GM21528 (cell line): ENCODE measurements around the gene EXD3.
A peak's percentile ranks its signal among the peaks of the same experiment; 100 is the strongest.

ENCODE experiments used
- ATAC-seq: cut with Tn5 transposase; IDR thresholded peaks from one replicate; pipeline ENCODE4 v1.9.1; 2021; ENCODE audit warnings: mild to moderate bottlenecking, moderate library complexity; ENCODE audit not compliant: unreplicated experiment, low FRiP score

The EXD3 gene

DNA sequence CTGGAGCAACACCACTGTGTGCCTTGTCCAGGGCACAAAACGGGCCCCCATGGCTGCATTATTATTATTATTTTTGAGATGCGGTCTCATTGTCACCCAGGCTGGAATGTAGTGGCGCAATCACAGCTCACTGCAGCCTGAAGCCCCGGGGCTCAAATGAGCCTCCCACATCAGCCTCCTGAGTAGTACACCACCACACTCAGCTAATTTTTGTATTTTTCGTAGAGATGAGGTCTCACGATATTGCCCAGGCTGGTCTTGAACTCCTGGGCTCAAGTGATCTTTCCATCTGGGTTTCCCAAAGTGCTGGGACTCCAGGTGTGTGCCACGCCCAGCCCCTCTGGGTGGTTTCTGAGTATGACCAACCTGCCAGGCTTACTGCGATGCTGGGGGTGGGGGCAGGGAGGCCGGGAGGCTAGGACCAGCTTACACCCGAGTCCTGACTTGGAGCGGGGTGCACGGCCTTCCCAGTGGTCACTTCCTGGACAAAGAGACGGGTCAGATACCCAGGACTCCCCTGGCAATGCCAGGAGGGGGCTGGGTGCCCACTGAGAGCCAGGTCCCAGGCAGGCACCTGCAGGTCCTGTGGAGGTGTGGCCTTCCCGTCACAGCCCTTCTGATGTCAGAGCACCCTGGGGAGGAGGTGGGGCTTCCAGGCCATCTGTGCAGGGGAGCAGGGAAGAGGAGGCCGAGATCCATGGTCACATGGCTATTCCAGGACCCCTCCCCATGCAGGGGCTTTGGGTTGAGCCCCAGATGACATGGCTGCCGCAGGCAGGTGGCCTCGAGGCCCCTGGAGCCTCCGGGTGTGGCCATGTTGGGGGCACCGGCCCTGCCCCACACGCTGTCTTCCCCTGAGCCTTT is 112.5 kb downstream of the EXD3 start:
- ATAC-seq: no peak

GRCh38 chr9:137309368-137310188 is 113.4 kb downstream of the EXD3 start:
- no peak for ATAC-seq

GRCh38 chr9:137308057-137308619 is 114.8 kb downstream of the EXD3 start:
- no peak for ATAC-seq

- ATAC-seq: no peak
Measured at GRCh38 chr9:137307255-137308056, 115.5 kb downstream of the EXD3 start.

DNA sequence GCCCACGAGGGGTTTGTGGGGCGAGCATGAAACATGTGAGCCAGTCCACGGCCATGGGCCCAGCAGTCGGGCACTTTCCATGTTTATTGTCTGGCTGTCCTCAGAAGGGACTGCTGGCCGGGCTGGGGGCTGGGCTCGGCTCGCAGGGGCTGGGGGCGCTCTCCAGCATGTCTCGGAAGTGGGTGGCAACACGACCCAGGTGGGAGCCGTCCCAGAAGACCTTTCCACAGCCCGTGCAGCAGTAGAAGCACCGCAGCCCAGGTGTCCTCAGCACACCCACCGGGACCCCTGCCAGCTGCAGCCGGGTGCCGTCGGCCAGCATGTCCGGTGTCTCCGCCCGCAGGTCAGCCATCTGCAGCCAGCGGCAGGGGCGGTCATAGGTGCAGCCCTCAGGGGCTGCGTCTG is 116.1 kb downstream of the EXD3 start:
- no peak for ATAC-seq

GRCh38 chr9:137306066-137306849 is 116.7 kb downstream of the EXD3 start:
- no peak for ATAC-seq

DNA sequence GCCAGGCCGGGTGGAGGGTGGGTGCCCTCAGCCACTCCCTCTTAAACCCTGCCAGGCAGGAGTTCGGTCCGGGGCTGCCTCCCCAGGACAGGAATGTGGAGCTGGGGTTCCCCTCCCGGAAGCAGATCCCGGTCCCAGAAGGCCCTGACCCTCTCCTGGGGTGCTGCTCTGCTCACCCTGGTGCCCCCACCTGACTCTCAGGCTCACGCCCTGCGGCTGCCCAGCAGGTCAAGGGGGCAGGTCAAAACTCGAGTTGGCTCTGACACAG is 117.2 kb downstream of the EXD3 start:
- no peak for ATAC-seq

GRCh38 chr9:137305060-137305797 is 117.7 kb downstream of the EXD3 start:
- no peak for ATAC-seq

DNA sequence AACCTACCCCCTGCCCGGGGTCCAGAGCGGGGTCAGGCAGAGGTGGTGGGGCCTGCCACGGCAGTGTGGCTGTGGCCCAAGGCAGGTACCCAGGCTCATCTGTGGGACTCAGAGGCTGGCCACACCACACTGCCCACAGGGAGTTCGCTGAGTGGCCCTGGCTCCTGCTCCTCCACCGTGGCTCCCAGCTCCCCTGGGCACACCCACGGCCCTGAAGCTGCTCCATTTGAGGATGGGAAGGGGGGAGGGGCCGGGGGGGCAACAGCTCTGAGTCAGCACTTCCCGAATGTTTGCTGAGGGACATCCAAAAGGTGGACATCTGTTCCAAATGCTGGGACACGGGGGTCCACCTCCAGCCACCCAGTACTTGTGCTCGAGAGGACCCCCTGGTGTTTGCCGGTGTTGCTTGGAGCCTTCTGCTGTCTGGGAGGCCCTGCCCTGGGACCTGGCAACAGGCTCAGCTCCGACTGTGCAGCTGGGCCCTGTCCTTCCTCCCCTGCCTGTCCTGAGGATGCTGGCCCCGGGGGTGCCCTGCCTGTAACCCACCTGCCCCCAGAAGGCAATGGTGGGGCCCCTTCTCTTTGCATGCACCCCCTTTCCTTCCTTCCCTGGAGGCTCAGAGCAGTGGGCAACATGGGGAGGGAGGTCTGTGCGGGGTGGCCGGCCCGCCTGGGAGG is 118.4 kb downstream of the EXD3 start:
- no peak for ATAC-seq

DNA sequence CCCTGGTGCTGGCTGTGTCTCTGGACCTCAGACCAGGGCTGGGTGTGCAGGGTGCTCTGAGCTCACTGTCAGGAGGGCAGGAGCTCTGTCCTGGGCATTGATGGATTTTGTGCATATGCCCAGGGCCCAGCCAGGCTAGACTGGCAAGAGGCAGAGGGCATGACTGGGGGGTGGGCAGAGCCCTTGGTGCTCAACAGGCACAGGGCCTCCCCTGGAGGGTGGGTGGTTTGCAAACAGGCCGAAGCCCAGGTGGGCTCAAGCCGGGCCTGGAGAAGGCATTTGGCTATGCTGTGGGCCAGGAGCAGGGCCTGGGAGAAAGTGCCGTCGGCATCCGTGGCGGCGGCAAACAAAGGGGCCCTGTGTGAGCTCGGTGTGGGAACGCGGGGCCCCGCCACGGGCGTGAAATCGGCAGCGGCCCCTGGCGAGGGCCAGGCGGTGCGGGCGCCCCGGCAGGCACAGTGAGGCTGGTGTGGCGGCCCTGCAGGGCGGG is 119.0 kb downstream of the EXD3 start:
- ATAC-seq: no peak

- ATAC-seq: no peak
Measured at GRCh38 chr9:137303151-137303892, 119.6 kb downstream of the EXD3 start.

DNA sequence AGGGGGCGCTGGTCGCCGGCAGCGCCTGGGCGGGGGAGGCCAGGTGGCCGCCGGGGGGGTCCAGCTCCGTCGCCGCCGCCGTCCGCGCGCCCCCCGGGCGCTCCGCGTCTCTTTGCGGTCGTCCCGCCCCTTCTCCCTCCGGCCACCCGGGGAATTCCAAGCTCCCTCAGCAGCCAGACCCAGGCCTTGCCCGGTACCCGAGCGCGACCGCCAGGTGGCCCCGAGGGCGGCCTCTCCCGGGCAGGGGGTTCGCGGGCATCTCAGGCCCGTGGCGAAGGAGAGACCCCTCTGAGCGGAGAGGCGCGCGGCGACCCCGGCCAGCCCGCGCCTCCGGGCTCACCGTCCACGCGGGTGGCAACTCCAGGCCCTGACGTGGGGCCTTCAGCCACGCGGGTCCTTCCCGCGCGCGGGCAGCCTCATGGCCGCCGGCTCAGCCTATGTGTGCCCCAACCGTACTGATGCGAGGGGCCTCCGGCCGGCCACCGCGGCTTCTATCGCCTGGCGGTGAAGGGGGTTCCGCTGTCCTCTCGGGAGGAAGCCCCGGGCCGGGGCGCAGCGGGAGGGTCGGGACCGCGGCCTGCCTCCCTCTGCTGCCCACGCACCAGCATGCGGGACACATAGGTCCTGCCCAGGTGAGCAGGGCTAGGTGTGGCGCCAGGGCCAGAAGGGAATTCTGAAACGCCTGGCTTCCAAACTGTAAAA is 120.4 kb downstream of the EXD3 start:
- peak; percentile 35 for ATAC-seq

GRCh38 chr9:137302118-137302448 is 120.9 kb downstream of the EXD3 start, which contains the start of gene NRARP:
Gene NRARP (minus strand): TSS chr9:137302271. CDS start chr9:137301928, 343 bp downstream.
- peak; percentile 60 for ATAC-seq

- ATAC-seq: peak; percentile 18
Measured at GRCh38 chr9:137301081-137301947, 121.6 kb downstream of the EXD3 start.

DNA sequence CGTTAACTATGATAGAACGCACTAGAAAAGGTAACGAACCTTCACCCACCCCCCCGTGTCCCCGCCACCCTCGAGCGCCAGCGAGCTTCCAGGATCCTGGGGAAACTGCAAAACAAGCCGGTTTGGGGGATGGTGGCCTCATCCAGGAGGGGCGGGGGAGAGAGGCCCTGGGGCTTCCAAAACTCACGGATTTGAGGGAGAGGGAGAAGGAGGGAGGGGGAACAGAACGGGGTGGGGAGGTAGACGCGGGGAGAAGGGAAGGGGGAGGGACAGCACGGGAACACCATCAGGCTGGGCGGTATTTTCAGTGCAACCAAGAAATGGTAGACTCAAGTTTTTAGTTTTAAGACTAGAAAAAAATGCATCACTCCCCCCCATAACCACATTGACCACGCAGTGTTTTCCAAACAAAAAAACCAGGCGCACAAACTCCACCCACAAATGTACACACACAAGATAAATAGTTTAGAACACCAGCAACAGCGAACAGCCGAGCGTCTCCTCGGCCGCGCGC is 122.3 kb downstream of the EXD3 start:
- ATAC-seq: no peak

DNA sequence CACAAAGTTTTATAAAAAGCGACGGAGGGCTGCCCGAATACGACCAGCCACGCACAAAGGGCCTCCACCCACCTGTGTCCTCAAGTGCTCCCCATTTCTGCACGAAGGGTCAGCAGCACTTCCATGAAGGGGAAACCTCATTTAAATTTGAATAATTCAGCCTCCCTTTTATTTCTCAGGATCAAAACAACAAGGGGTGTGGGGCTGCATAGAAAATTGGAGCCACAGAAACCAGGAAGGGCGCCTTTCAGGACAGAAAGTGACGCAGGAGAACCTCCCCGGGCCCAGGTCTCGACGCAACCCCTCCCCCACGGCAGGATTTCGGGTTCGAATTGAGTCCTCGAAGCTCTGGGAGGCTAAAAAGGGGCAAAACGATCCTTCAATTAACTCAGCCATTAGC is 123.0 kb downstream of the EXD3 start:
- ATAC-seq: no peak
